ENCODE results near the gene TDG.

The TDG gene

GRCh38 chr12:104000807-104001434, 35.2 kb downstream of the TDG start:
- no peak for TF ChIP-seq CTCF (IDR thresholded peaks at IDR 0.05; ENCODE audit: insufficient read depth, missing control alignments)
- DNase-seq (ENCODE audit: insufficient read length, low spot score) (no peak), FAIRE-seq (no peak)

DNA sequence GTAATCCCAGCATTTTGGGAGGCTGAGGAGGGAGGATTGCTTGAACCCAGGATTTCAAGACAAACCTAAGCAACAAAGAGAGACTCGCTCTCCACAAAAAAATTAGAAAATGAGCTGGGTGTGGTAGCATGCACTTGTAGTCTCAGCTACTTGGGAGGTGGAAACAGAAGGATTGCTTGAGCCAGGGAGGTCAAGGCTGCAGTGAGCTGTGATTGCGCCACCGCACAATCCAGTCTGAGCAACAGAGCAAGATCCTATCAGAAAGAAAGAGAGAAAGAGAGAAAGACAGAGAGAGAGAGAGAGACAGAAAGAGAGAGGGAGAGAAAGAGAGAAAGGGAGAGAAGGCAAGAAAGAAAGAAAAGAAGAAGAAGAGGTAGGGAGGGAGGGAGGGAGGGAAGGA, 37.0 kb downstream of the TDG start:
- no peak for TF ChIP-seq CTCF (IDR thresholded peaks at IDR 0.05; ENCODE audit: insufficient read depth, missing control alignments)
- no peak for DNase-seq (ENCODE audit: insufficient read length, low spot score)
- no peak for FAIRE-seq

DNA sequence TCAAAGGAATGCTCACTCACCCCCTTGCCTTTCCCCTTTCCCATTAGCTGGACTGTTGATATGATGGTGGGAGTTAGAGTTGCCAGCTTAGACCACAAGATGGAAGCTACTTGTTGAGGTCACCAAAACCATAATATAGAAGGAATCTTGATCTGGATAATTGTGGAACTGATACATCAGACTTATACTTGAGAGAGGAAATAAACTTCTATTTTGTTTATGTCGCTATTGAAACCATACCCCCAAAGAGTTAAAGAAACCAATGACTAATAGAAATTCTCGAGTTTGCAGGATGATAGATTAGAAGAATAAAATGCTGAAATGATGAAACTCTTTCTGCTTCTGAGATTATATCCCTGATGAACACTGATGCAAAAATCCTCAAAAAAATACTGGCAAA, 37.9 kb downstream of the TDG start:
- FAIRE-seq (no peak), DNase-seq (ENCODE audit: insufficient read length, low spot score) (no peak)
- TF ChIP-seq CTCF (IDR thresholded peaks at IDR 0.05; ENCODE audit: insufficient read depth, missing control alignments) = no peak

- TF ChIP-seq CTCF (IDR thresholded peaks at IDR 0.05; ENCODE audit: insufficient read depth, missing control alignments) = no peak
Observed at GRCh38 chr12:104006929-104007328, 41.3 kb downstream of the TDG start.

GRCh38 chr12:104010121-104010520, 44.4 kb downstream of the TDG start:
- no peak for TF ChIP-seq CTCF (IDR thresholded peaks at IDR 0.05; ENCODE audit: insufficient read depth, missing control alignments)
- DNase-seq (ENCODE audit: insufficient read length, low spot score) = no peak
- no peak for FAIRE-seq

More at GRCh38 chr12:104006929-104007328, 41.3 kb downstream of the TDG start:
- DNase-seq (ENCODE audit: insufficient read length, low spot score) (no peak), FAIRE-seq (no peak)

DNA sequence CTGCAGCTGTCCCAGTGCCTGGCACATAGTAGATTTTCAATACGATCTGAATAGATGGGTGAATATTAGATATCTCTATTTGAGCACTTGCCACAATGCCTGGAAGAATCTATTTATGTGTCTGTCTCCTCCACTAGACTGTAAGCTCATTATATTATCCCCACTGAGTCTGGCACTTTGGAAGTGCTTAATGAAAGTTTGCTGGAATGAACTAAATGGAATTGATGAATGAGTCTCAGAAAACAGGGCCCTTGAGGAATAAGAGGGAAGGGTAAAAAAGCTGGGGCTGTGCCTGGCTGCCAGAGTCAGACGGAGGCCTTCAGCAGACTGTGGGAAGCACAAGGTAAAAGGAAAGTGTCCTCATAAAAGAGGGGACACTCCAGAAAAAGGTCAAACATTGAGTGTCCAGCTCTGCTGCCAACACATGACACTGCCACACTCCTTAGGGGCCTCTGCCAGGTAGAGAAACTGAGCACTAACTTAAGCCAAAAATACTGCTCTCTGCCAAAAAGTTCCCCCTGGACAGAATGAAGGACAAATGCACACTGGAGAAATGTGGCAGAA, 45.0 kb downstream of the TDG start:
- no peak for TF ChIP-seq CTCF (IDR thresholded peaks at IDR 0.05; ENCODE audit: insufficient read depth, missing control alignments)
- FAIRE-seq = no peak
- DNase-seq (ENCODE audit: insufficient read length, low spot score) = no peak

GRCh38 chr12:104011253-104011652, 45.6 kb downstream of the TDG start:
- FAIRE-seq = no peak
- DNase-seq (ENCODE audit: insufficient read length, low spot score) = no peak
- TF ChIP-seq CTCF (IDR thresholded peaks at IDR 0.05; ENCODE audit: insufficient read depth, missing control alignments) = no peak
